Bone marrow (tissue), 2 donors: ENCODE data around the gene PDGFD.

ENCODE experiments used
- DNase-seq, 2 donors: peaks; one replicate each; lab custom pipeline; 2025; lab: John Stamatoyannopoulos, UW

Gene PDGFD

DNA sequence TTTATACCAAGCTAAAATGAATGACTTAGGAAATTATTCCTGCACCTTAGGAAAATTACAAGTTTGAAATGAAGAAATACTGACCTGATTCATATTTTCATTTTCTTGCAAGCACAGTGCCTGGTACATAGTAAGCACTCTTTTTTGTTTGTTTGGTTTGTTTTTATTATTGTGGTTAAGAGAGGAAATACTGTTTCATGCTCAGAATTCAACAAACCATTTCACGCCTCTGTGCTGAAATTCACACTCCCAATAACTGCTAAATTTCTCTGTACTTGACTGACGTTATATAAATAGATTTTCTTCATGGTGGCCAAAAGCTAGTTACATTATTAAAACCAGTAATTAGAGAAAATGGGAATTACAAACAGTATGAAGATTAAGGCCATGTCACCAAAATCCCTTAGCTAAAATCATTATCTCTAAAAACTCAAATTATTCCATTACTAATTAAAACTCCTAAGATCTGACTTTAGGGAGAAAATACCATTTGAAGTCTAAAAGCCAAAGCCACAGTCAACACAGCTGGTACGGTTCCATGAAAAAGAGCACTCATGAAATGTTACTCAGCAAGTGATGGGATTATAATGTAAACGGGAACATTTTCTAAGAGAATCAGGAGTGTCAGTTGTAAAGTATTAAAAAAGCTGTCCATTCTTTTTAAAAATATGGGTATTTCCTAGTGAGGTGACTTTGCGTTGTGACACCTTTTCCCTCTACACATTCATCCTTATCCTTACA is 205.3 kb downstream of the PDGFD start:
- no peak for DNase-seq

- DNase-seq: no peak
These were observed 210.0 kb downstream of the PDGFD start for GRCh38 chr11:103953797-103954486.

DNA sequence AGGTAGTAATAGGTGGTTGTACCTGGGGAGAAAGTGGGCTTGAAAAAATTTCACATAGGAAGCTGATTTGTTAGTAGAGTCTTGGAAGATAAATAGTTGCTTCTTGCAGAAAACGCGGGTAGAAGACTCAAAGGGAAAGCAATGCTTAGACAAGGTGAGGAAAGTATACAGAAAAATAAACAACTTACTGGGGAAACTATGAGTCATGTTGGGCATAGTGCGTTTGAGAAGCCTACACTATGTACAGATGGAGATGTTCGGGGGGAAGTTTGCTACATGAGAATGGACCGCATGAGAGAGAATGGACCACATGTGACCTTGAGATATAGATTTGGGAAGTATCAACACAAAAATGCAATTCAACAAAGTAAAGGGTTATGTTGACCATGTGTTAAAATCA is 214.2 kb downstream of the PDGFD start:
- DNase-seq: no peak

GRCh38 chr11:103948187-103948763 is 215.7 kb downstream of the PDGFD start:
- no peak for DNase-seq

- DNase-seq: no peak
These were observed 216.4 kb downstream of the PDGFD start for GRCh38 chr11:103947546-103947919.

DNA sequence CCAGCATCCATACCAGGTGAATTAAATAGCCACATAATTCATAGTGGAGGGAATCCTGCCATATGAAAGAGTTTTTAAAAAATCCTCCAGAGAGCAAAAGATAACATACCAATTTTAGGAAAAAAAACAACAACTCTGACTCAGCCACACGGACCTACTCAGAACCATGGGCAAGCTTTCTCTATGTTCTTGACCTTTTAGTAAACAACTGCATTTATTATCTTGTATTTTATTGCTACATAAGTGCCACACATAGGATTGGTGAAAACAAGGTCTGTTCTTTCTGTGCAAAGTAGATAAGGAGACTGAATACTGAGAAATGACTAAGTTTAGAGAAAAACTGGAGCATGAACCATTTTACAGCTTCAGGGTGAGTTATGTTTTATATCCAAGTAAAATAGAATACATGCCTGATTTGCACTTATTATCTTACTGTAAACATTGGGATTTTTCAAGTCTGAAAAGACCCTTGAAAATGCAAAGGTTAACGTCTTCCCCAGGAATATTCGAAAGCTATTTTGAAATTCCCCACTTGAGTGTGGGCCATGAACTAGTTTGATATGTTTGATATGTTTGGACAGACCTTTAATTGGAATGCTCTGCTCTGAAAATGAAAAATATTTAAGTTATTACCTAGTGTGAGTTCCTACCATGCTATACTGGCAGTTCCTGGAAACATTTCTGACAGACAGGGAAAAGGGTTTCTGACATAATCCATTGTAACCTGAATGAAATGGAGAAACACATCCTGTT is 217.0 kb downstream of the PDGFD start:
- no peak for DNase-seq

- no peak for DNase-seq
These were observed 219.6 kb downstream of the PDGFD start for GRCh38 chr11:103944251-103944940.

DNA sequence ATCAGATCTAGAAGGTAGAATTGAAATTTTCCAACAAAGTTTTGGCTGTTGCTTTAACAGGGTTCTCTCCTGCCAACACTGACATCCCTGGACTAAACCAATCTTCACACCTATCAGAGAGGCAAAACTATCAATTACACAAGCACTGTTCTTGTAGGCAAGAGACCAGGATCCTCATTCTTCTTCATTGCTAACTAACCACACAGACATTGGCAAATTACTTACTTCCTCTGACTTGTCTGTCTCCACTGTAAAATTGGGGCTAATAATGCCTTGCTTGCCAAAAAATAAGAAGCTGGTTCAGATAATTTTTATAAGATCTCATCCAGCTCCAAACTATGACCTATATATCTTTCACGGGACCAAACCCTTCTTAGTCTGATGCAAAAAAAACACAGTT is 221.3 kb downstream of the PDGFD start:
- no peak for DNase-seq

- no peak for DNase-seq
These were observed 223.4 kb downstream of the PDGFD start for GRCh38 chr11:103940551-103940950.

- no peak for DNase-seq
These were observed 224.3 kb downstream of the PDGFD start for GRCh38 chr11:103939694-103940093.

- no peak for DNase-seq
These were observed 227.9 kb downstream of the PDGFD start for GRCh38 chr11:103936059-103936458.

DNA sequence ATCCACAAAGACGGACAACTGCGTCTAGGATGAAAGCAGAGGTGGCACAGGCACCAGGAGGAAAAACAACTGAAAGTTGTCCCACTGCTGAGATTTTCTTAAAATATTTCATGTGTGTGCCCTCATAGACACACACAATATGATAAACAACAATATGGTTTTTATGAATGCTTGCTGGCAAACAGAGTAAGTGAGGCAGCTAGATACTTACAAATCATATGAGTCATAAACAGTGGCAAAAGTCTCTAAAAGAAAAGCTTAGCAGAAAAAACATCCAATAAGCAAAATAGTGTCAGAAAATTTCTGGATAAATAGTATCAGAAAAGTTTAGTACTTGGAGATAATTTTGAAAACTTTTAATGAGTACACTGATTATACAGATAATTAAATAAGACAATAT is 228.7 kb downstream of the PDGFD start:
- DNase-seq: no peak

DNA sequence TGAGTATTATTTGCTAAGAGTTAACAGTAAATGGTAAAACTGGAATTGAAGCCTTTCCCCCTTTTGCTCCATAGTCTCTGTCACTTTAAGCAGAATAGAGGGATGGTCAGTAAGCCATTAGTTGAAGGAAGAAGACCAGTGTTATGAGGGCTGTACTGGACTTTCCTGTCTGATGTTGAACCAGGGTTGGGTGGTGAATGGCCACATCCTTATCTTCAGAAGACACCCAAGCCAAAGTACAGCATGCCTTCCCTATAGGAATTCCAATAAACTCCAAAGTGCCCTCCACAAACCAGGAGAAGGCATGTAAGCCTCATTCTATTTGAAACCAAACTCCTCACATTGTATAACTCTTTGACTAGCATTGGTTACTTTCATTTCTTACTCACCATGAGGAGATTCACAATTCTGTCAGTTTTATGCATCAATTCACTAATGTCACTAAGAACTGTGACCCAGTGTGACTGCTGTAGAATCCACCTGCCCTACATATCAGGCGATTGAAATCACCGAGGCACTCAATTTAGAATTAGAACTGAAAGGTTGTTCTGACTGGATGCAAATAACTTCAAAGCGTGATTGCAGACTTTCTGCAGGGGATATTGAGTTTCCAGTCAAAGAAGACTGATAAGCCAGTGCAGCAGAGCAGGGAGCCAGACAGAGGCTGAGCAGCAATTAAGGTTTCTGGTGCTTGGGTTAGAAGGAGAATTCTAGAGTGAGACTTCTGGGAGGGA is 234.6 kb downstream of the PDGFD start:
- no peak for DNase-seq

DNA sequence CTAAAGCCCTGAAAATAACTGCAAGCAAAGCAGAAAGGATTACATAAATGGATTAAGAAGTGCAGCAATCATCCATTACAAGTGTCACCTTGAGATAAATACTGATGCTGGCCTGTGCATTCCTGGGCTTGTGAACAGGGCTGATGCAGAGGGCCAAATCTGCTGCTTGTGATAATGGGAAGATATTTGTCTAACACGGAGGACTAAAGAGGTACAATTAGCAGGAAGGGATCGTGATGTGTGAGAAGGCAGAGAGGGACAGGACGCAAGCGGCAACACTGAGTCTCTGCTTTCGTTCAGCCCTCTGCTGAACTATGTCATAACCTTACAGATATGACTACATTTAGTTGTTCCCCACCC is 235.2 kb downstream of the PDGFD start:
- DNase-seq: no peak

- DNase-seq: no peak
These were observed 235.7 kb downstream of the PDGFD start for GRCh38 chr11:103928040-103928801.

- DNase-seq: no peak
These were observed 236.4 kb downstream of the PDGFD start for GRCh38 chr11:103927535-103927934.

- DNase-seq: no peak
These were observed 237.0 kb downstream of the PDGFD start for GRCh38 chr11:103926990-103927389.

- no peak for DNase-seq
These were observed 239.6 kb downstream of the PDGFD start for GRCh38 chr11:103924166-103925013.

- DNase-seq: no peak
These were observed 240.5 kb downstream of the PDGFD start for GRCh38 chr11:103923451-103923931.

- DNase-seq: no peak
These were observed 243.0 kb downstream of the PDGFD start for GRCh38 chr11:103920933-103921332.
